ENCODE results near the gene MAP2K5. TPM values are rescaled to one million over a fixed set of nuclear protein-coding genes. Genes with fewer than 3 reads are reported as not detected.

The MAP2K5 gene
- total RNA-seq, 1 donor from 2014 or later: 1.1 TPM

GRCh38 chr15:67826717-67827561 lies 284.4 kb downstream of the MAP2K5 start:
- peak overlapping the region; percentile 22 to 38 for H3K4me3 ChIP-seq

GRCh38 chr15:67827562-67828277 lies 285.2 kb downstream of the MAP2K5 start:
- Histone ChIP-seq H3K36me3 (no peaks in the 10 kb centered on the region), H3K27me3 (peaks cover 63% of the 10 kb centered on the region), H3K4me3 (peak overlapping the region; percentile 22 to 38), H3K4me1 (peaks cover 5 to 34% of the 10 kb centered on the region in 2 donors), H3K9me3 (no peaks in the 10 kb centered on the region), H3K27ac (no peak overlapping the region)
- intact Hi-C loops (cut with DNase I): no loop called here
- no peak for TF ChIP-seq CTCF (IDR thresholded peaks at IDR 0.05)
- no peak for DNase-seq (ENCODE audit: low spot score in 2 of 2)

More at GRCh38 chr15:67826717-67827561, 284.4 kb downstream of the MAP2K5 start:
- H3K27ac ChIP-seq: no peak overlapping the region
- H3K4me1 ChIP-seq: peaks cover 5 to 34% of the 10 kb centered on the region in 2 donors
- H3K27me3 ChIP-seq: peaks cover 66% of the 10 kb centered on the region
- no peaks in the 10 kb centered on the region for H3K9me3 ChIP-seq
- H3K36me3 ChIP-seq: no peaks in the 10 kb centered on the region
- DNase-seq (ENCODE audit: low spot score in 2 of 2): no peak
- no peak for TF ChIP-seq CTCF (IDR thresholded peaks at IDR 0.05)
- intact Hi-C loops (cut with DNase I): no loop called here

- peak overlapping the region; percentile 22 to 38 for H3K4me3 ChIP-seq
- H3K4me1 ChIP-seq: peaks cover 5 to 37% of the 10 kb centered on the region in 2 donors
- intact Hi-C loops (cut with DNase I): no loop called here
- no peaks in the 10 kb centered on the region for H3K9me3 ChIP-seq
- H3K27me3 ChIP-seq: peaks cover 64% of the 10 kb centered on the region
- no peak for TF ChIP-seq CTCF (IDR thresholded peaks at IDR 0.05)
- no peaks in the 10 kb centered on the region for H3K36me3 ChIP-seq
- H3K27ac ChIP-seq: no peak overlapping the region
- DNase-seq (ENCODE audit: low spot score in 2 of 2): no peak
Measured at GRCh38 chr15:67828278-67828968, 285.9 kb downstream of the MAP2K5 start.

- H3K36me3 ChIP-seq: no peaks in the 10 kb centered on the region
- no peak overlapping the region for H3K27ac ChIP-seq
- no peak for DNase-seq (ENCODE audit: low spot score in 2 of 2)
- intact Hi-C loops (cut with DNase I): no loop called here
- no peak overlapping the region for H3K4me3 ChIP-seq
- TF ChIP-seq CTCF (IDR thresholded peaks at IDR 0.05): no peak
- peaks cover 61% of the 10 kb centered on the region for H3K27me3 ChIP-seq
- H3K4me1 ChIP-seq: peaks cover 5 to 43% of the 10 kb centered on the region in 2 donors
- H3K9me3 ChIP-seq: no peaks in the 10 kb centered on the region
Measured at GRCh38 chr15:67828969-67829646, 286.6 kb downstream of the MAP2K5 start.

Measured in ascending aorta (tissue), 2 donors.